KMS-11 (cell line): Measurements from ENCODE around the gene LAMP1.
A peak's percentile ranks its signal among the peaks of the same experiment; 100 is the strongest.
"Not testable (repeated sequence)": the region's sequence is repeated elsewhere in the genome, so short reads cannot be mapped to it uniquely, and the experiment has no call there.

ENCODE experiments used
- H2AFZ ChIP-seq: fragments of 200-600 bp; sonication (generic); 2 replicates; pipeline ENCODE4 v1.6.1; 2016; ENCODE audit warnings: antibody characterized with exemption, mixed run types, low read depth
- H3K27ac ChIP-seq: fragments of 200-600 bp; sonication (generic); 2 replicates; pipeline ENCODE4 v1.6.1; 2016; ENCODE audit warnings: mild to moderate bottlenecking, mixed run types
- H3K27me3 ChIP-seq: fragments of 200-600 bp; sonication (generic); 2 replicates; pipeline ENCODE4 v1.6.1; 2017; ENCODE audit warnings: mild to moderate bottlenecking, low read depth, mixed run types, moderate library complexity; ENCODE audit not compliant: insufficient read depth
- H3K36me3 ChIP-seq: fragments of 200-600 bp; sonication (generic); 2 replicates; pipeline ENCODE4 v1.6.1; 2017; ENCODE audit warnings: mild to moderate bottlenecking, mixed run types; ENCODE audit not compliant: insufficient read depth
- H3K4me1 ChIP-seq: fragments of 200-600 bp; sonication (generic); 2 replicates; pipeline ENCODE4 v1.6.1; 2016; ENCODE audit warnings: mild to moderate bottlenecking, low read depth, mixed run types; ENCODE audit not compliant: poor library complexity, severe bottlenecking
- H3K4me2 ChIP-seq: fragments of 200-600 bp; sonication (generic); 2 replicates; pipeline ENCODE4 v1.7.0; 2016; ENCODE audit warnings: mild to moderate bottlenecking, mixed run types
- H3K4me3 ChIP-seq: fragments of 200-600 bp; sonication (generic); IDR thresholded peaks from 2 replicates; pipeline ENCODE4 v1.6.1; 2017; ENCODE audit warnings: low read depth, low read length, mixed read lengths; ENCODE audit not compliant: insufficient read depth
- H3K79me2 ChIP-seq: fragments of 200-600 bp; sonication (generic); 2 replicates; pipeline ENCODE4 v1.6.1; 2016; ENCODE audit warnings: low read depth, mixed run types; ENCODE audit not compliant: insufficient read depth
- H3K9ac ChIP-seq: fragments of 200-600 bp; sonication (generic); 2 replicates; pipeline ENCODE4 v1.6.1; 2016; ENCODE audit warnings: mild to moderate bottlenecking, mixed run types
- H4K20me1 ChIP-seq: fragments of 200-600 bp; sonication (generic); 2 replicates; pipeline ENCODE4 v1.6.1; 2016; ENCODE audit warnings: mild to moderate bottlenecking, mixed run types; ENCODE audit not compliant: insufficient read depth
- CTCF ChIP-seq: fragments of 200-600 bp; sonication (generic); conservative IDR thresholded peaks from 2 replicates; pipeline ENCODE4 v1.6.1; 2017; ENCODE audit warnings: low read depth, mild to moderate bottlenecking, antibody characterized with exemption, low read length, moderate library complexity, mixed read lengths

LAMP1 gene

GRCh38 chr13:113296823-113297369 lies at the start of gene LAMP1:
TSS of gene LAMP1 (plus strand) at chr13:113297239. CDS start at chr13:113297435, 196 bp downstream.
- H2AFZ ChIP-seq = peak within 1 kb of the TSS; percentile 87
- peak within 1 kb of the TSS; percentile 55; the same call in 1 of the 2 replicates for H3K27ac ChIP-seq
- no peaks in the 10 kb centered on the region; the same call in 1 of the 2 replicates for H3K27me3 ChIP-seq
- peak within 1 kb of the TSS; percentile 66; the same call in 1 of the 2 replicates for H3K9ac ChIP-seq
- H3K4me2 ChIP-seq = peak within 1 kb of the TSS; percentile 60
- TF ChIP-seq CTCF = no peak
- H3K36me3 ChIP-seq = no peaks in the 10 kb centered on the region
- H4K20me1 ChIP-seq = no peaks in the 10 kb centered on the region
- no peaks in the 10 kb centered on the region for H3K4me1 ChIP-seq
- H3K4me3 ChIP-seq = no peak within 1 kb of the TSS
- H3K79me2 ChIP-seq = peaks cover 32% of the 10 kb centered on the region

GRCh38 chr13:113252516-113253095 lies 44.4 kb upstream of the LAMP1 start:
- Histone ChIP-seq H2AFZ (no peak overlapping the region), H3K36me3 (no peaks in the 10 kb centered on the region), H3K4me3 (no peak overlapping the region), H3K4me2 (no peak overlapping the region), H4K20me1 (no peaks in the 10 kb centered on the region), H3K79me2 (no peaks in the 10 kb centered on the region), H3K27ac (no peak overlapping the region), H3K27me3 (no peaks in the 10 kb centered on the region), H3K9ac (no peak overlapping the region), H3K4me1 (no peaks in the 10 kb centered on the region)
- no peak for TF ChIP-seq CTCF

- not testable (repeated sequence) for H3K9ac ChIP-seq, H3K36me3 ChIP-seq
Measured at GRCh38 chr13:113257908-113258307, 39.1 kb upstream of the LAMP1 start.

GRCh38 chr13:113258321-113259054 lies 38.6 kb upstream of the LAMP1 start:
- Histone ChIP-seq H4K20me1 (no peaks in the 10 kb centered on the region), H3K27me3 (no peaks in the 10 kb centered on the region), H3K79me2 (no peaks in the 10 kb centered on the region), H3K9ac (no peak overlapping the region), H3K4me3 (no peak overlapping the region), H3K4me1 (no peaks in the 10 kb centered on the region), H3K27ac (no peak overlapping the region), H3K36me3 (no peaks in the 10 kb centered on the region), H3K4me2 (no peak overlapping the region), H2AFZ (no peak overlapping the region)
- no peak for TF ChIP-seq CTCF

More at GRCh38 chr13:113257908-113258307, 39.1 kb upstream of the LAMP1 start:
- not testable (repeated sequence) for H3K4me1 ChIP-seq, H3K27ac ChIP-seq, H3K27me3 ChIP-seq, H3K4me3 ChIP-seq, H3K79me2 ChIP-seq, H4K20me1 ChIP-seq, H2AFZ ChIP-seq, H3K4me2 ChIP-seq

GRCh38 chr13:113260996-113261395 lies 36.0 kb upstream of the LAMP1 start:
- Histone ChIP-seq H3K27me3 (no peaks in the 10 kb centered on the region), H3K36me3 (no peaks in the 10 kb centered on the region), H3K4me3 (no peak overlapping the region), H3K79me2 (no peaks in the 10 kb centered on the region), H2AFZ (no peak overlapping the region), H4K20me1 (no peaks in the 10 kb centered on the region), H3K4me2 (no peak overlapping the region), H3K4me1 (no peaks in the 10 kb centered on the region), H3K27ac (no peak overlapping the region), H3K9ac (no peak overlapping the region)
- TF ChIP-seq CTCF = no peak

GRCh38 chr13:113263016-113263415 lies 34.0 kb upstream of the LAMP1 start:
- H3K4me3 ChIP-seq, H3K79me2 ChIP-seq, H3K4me2 ChIP-seq, H4K20me1 ChIP-seq, H2AFZ ChIP-seq, H3K36me3 ChIP-seq, H3K9ac ChIP-seq, H3K4me1 ChIP-seq, H3K27ac ChIP-seq, H3K27me3 ChIP-seq: not testable (repeated sequence)
